ENCODE data around the gene L3MBTL4.

Gene L3MBTL4

DNA sequence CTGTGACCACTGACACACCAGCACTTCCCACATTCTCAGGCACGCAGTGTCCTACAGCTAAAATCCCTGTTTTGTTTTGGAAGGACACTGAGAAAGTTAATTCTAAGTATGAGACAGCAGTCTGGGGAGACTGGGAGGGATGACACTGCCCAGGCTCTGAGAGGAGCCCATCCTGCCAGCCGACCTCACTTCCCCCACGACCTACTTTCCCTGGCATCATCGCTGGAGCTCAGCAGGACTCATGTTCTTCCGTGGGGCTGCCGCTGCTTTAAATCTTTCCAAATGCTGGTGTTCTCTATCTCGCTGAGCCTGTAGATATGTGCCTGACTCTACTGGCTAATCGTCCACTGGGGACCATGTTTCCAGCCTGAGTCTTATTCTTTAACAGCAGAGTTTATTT is 450.6 kb downstream of the L3MBTL4 start:
- DNase-seq (ENCODE audit: low read depth), result no peak
- TF ChIP-seq, protein P1, sequence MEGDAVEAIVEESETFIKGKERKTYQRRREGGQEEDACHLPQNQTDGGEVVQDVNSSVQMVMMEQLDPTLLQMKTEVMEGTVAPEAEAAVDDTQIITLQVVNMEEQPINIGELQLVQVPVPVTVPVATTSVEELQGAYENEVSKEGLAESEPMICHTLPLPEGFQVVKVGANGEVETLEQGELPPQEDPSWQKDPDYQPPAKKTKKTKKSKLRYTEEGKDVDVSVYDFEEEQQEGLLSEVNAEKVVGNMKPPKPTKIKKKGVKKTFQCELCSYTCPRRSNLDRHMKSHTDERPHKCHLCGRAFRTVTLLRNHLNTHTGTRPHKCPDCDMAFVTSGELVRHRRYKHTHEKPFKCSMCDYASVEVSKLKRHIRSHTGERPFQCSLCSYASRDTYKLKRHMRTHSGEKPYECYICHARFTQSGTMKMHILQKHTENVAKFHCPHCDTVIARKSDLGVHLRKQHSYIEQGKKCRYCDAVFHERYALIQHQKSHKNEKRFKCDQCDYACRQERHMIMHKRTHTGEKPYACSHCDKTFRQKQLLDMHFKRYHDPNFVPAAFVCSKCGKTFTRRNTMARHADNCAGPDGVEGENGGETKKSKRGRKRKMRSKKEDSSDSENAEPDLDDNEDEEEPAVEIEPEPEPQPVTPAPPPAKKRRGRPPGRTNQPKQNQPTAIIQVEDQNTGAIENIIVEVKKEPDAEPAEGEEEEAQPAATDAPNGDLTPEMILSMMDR (IDR thresholded peaks at IDR 0.05; ENCODE audit: low read length, missing control alignments), result no peak
- H3K4me3 ChIP-seq (replicated peaks; ENCODE audit: low read depth, low read length), result no peak overlapping the region

DNA sequence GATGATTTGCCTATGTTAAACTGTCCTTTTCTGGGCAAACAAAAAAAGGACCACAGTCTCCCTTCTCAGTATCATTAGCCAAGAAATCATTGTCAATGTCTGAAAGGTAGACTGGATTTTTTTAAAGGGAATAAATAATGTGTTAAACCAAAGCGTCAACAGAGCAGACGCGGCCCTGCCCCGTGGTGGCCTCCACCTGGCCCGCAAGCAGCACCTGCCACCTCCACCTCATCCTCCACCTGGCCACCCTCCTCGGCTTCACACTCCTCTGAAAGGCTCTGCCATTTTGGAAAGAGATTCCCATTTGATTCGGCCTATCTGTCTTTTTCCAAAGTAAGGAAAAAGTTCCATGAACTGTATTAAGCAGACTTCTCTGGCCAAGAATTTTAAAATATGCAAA is 451.4 kb downstream of the L3MBTL4 start:
- no peak for DNase-seq (ENCODE audit: low read depth)
- H3K4me3 ChIP-seq (replicated peaks; ENCODE audit: low read depth, low read length), result no peak overlapping the region
- TF ChIP-seq, protein P1 (IDR thresholded peaks at IDR 0.05; ENCODE audit: low read length, missing control alignments), result no peak

DNA sequence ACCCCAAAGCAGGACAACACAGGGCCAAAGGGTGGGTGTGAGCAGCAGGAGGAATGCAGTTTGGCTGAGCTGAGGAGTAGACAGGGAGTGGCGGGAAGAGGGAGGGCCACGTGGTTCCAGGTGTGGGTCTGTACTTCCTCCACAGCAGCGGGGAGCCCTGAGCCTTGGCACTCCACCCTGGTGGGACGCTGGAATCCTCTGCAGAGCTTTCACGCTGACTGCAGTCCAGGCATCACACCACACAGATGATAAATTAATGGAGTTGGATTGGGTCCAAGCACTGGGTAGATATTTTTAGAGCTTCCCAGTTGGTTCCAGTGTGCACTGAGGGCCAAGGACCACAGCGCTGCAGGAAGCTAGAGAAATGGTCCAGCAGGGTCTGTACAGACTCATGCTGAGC is 452.3 kb downstream of the L3MBTL4 start:
- no peak overlapping the region for H3K4me3 ChIP-seq (replicated peaks; ENCODE audit: low read depth, low read length)
- TF ChIP-seq, protein P1 (IDR thresholded peaks at IDR 0.05; ENCODE audit: low read length, missing control alignments), result no peak
- DNase-seq (ENCODE audit: low read depth), result no peak

DNA sequence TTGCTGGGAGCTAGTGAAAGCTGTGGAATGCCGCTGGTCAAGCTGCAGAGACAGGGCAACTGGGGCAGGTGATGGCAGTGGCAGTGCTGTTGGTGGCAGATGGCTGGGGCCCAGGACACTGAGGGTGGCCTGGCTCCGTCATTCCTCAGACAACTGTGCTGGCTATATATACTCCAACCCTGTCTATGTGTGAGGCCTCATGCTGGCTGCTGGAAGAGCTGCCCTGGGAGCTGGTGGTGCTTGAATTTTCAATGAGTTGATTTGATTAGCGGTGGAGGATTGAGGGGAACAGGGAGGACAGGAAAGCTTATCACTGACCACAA is 452.9 kb downstream of the L3MBTL4 start:
- no peak for DNase-seq (ENCODE audit: low read depth)
- no peak overlapping the region for H3K4me3 ChIP-seq (replicated peaks; ENCODE audit: low read depth, low read length)
- TF ChIP-seq, protein P1 (IDR thresholded peaks at IDR 0.05; ENCODE audit: low read length, missing control alignments), result no peak

DNA sequence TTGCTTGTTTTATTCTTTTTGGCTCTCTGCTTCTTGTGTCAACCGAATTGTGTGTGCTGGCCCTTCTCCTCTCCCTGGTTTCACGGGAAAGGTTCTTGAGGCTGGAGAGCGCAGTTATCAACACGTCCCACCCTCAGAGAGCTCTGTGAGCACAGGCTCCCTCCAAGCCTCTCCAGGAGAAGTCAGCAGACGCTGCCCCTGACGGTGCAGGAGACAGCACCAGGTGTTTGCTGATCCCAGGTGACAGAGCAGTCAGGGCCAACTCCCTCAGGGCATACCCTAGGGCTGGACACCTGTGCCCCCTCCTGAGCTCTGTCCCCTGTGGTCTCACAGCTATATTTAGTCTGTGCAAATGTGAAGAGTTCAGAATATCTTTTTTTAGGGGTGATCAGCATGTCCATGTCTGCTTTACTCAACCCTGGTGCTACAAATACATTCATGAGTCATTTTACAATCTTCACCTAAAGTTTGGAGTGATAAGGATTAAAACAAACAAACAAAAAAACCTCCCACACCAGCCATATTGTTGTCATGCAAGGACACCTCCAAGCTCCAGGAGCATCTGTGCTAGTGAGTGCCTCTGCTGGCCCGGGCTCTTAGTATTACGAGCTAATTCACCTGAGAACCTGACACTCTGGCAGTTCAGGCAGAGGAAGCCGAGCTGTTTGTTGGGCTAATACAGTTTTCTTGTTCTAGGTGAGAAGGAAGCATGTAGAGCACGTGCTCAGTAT is 453.4 kb downstream of the L3MBTL4 start:
- no peak overlapping the region for H3K4me3 ChIP-seq (replicated peaks; ENCODE audit: low read depth, low read length)
- no peak for DNase-seq (ENCODE audit: low read depth)
- TF ChIP-seq, protein P1 (IDR thresholded peaks at IDR 0.05; ENCODE audit: low read length, missing control alignments), result no peak

DNA sequence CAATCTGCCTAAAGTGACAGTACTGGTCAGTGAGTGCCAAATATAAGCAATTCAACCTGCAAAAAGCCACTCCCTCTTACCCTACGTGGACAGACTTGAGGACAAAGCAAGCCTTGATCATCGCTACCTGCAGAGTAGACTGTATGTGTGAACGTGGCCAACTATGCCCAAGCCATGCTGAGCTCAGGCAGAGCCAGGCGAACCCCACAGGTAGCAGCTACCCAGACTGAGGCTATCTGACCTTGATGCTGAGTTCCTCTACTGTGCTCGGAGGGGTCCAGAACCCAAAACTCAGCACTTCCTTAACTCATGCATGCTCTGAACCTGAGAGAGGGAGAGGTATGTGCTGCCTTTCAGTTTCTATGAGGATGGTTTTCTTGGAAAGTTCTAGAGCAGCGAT is 455.9 kb downstream of the L3MBTL4 start:
- TF ChIP-seq, protein P1 (IDR thresholded peaks at IDR 0.05; ENCODE audit: low read length, missing control alignments), result no peak
- DNase-seq (ENCODE audit: low read depth), result no peak
- H3K4me3 ChIP-seq (replicated peaks; ENCODE audit: low read depth, low read length), result no peak overlapping the region

DNA sequence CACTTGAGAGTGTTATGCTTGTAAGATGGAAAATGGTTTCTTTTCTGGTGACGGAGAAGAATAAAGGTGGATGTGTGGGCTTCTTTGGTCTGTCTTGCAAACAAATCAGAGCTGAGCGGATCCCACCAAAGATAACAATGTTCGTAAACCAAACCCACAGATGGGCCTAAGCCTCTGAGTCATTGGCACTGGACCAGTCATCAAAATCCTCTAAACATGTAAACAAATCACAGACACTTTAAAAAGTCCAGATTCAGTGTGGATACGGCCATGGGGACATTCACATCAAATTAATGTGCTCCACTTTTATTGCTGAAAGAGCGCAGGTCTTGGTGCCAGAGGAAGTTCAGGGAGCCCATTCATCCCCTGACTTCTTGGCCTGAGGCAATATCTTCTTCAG is 458.9 kb downstream of the L3MBTL4 start:
- TF ChIP-seq, protein P1 (IDR thresholded peaks at IDR 0.05; ENCODE audit: low read length, missing control alignments), result no peak
- no peak for DNase-seq (ENCODE audit: low read depth)
- H3K4me3 ChIP-seq (replicated peaks; ENCODE audit: low read depth, low read length), result no peak overlapping the region
